ENCODE data around the gene SMIM41. TPM values are rescaled to one million over a fixed set of nuclear protein-coding genes. Genes with fewer than 3 reads are reported as not detected.
A peak's percentile ranks its signal among the peaks of the same experiment; 100 is the strongest.

SMIM41 gene
- total RNA-seq, 4 donors from 2014 or later: 2.1 to 26.6 (median 5.6) TPM

DNA sequence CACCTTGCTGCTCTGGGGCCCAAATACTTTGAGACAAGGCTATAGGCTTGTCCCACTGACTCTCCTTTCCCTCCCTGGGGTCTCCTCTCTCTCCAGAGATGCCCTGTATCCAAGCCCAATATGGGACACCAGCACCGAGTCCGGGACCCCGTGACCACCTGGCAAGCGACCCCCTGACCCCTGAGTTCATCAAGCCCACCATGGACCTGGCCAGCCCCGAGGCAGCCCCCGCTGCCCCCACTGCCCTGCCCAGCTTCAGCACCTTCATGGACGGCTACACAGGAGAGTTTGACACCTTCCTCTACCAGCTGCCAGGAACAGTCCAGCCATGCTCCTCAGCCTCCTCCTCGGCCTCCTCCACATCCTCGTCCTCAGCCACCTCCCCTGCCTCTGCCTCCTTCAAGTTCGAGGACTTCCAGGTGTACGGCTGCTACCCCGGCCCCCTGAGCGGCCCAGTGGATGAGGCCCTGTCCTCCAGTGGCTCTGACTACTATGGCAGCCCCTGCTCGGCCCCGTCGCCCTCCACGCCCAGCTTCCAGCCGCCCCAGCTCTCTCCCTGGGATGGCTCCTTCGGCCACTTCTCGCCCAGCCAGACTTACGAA, 25.2 kb upstream of the SMIM41 start:
- 83% methylated on average over 21 of the region's 21 CpGs for WGBS
- H3K9me3 ChIP-seq: no peaks in the 10 kb centered on the region
- intact Hi-C loops (cut with DNase I): no loop called here
- H3K4me3 ChIP-seq: peak overlapping the region; percentile 65 to 75 (median 70)
- H3K4me1 ChIP-seq: peaks cover 59 to 87% (median 80%) of the 10 kb centered on the region in 4 donors
- no peaks in the 10 kb centered on the region for H3K27me3 ChIP-seq
- DNase-seq (ENCODE audit: extremely low spot score): no peak
- TF ChIP-seq POLR2A (IDR thresholded peaks at IDR 0.05; ENCODE audit: low read depth) (no peak), POLR2AphosphoS5 (IDR thresholded peaks at IDR 0.05) (peak in 1 of 2 donors; percentile 18), EP300 (IDR thresholded peaks at IDR 0.05) (no peak)
- TF ChIP-seq, protein P1, sequence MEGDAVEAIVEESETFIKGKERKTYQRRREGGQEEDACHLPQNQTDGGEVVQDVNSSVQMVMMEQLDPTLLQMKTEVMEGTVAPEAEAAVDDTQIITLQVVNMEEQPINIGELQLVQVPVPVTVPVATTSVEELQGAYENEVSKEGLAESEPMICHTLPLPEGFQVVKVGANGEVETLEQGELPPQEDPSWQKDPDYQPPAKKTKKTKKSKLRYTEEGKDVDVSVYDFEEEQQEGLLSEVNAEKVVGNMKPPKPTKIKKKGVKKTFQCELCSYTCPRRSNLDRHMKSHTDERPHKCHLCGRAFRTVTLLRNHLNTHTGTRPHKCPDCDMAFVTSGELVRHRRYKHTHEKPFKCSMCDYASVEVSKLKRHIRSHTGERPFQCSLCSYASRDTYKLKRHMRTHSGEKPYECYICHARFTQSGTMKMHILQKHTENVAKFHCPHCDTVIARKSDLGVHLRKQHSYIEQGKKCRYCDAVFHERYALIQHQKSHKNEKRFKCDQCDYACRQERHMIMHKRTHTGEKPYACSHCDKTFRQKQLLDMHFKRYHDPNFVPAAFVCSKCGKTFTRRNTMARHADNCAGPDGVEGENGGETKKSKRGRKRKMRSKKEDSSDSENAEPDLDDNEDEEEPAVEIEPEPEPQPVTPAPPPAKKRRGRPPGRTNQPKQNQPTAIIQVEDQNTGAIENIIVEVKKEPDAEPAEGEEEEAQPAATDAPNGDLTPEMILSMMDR (IDR thresholded peaks at IDR 0.05): no peak
- H3K36me3 ChIP-seq: peaks cover 0 to 70% (median 52%) of the 10 kb centered on the region in 4 donors
- peak overlapping the region; percentile 95 to 100 (median 98) for H3K27ac ChIP-seq (replicated peaks in 1 of 4)

DNA sequence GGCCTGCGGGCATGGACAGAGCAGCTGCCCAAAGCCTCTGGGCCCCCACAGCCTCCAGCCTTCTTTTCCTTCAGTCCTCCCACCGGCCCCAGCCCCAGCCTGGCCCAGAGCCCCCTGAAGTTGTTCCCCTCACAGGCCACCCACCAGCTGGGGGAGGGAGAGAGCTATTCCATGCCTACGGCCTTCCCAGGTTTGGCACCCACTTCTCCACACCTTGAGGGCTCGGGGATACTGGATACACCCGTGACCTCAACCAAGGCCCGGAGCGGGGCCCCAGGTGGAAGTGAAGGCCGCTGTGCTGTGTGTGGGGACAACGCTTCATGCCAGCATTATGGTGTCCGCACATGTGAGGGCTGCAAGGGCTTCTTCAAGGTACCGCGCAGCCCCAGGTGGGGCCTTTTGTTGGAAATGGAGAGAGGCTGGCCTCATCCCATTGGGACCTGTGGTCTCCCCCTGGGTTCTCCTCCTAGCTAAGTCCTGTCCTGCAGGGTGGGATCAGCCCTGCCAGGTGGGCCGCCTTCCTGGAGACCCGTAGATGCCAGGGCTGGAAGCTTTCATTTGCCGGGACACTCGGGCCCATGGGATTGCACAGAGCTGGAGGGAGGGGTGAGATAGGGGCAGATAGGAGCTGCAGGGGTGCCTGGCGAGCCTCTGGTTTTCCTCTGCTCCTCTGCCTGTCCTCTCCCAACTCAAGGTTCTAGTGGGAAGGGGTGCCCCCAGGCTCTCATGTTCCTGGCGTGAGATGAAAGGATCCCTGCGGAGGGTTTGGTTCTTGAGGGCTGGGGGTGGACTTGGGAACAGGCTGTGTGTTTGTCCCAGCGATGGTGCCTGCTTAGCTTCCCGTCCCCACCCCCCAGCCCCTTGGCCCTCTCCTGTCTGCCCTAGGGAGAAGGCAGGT, 24.4 kb upstream of the SMIM41 start:
- H3K4me3 ChIP-seq: peak overlapping the region; percentile 14 to 75 (median 70)
- 88% methylated on average over 20 of the region's 21 CpGs for WGBS

DNA sequence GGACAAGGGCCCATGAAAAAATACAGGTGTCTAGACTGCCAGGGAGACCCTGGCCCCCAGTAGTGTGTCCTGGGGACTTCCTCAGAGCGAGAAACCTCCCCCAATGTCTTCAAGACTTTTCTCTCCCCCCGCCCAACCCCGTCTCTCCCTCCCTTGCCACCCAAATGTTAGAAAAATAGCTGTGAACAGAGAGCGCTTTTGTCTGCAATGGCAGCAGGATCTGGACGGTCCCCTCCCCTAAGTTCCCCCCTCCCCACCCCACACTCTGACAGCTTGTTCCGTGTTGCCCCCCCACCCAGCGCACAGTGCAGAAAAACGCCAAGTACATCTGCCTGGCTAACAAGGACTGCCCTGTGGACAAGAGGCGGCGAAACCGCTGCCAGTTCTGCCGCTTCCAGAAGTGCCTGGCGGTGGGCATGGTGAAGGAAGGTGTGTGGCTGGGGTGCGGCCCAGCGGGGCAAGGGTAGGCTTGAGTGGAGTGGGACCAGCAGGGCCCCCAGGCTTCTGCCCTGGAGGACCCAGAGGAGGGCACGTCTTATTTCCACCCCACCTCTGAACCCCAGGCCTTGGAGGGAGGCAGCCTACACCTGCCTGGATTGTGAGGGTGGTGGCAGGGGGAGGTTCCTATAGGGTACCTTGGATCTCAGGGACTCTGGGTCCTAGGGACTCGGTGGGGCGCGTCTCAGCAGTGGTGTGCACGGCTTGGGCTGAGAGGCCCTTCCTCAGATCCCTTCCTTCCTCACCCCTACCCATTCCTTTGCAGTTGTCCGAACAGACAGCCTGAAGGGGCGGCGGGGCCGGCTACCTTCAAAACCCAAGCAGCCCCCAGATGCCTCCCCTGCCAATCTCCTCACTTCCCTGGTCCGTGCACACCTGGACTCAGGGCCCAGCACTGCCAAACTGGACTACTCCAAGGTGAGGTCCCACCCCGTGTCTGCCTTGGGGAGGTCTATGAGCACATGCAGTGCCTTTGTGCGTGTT, 23.5 kb upstream of the SMIM41 start:
- no peaks in the 10 kb centered on the region for H3K27me3 ChIP-seq
- H3K4me3 ChIP-seq: peak overlapping the region; percentile 8 to 71 (median 47)
- no peaks in the 10 kb centered on the region for H3K9me3 ChIP-seq
- peak overlapping the region; percentile 95 to 100 (median 98) for H3K27ac ChIP-seq (replicated peaks in 1 of 4)
- H3K36me3 ChIP-seq: peaks cover 0 to 79% (median 53%) of the 10 kb centered on the region in 4 donors
- TF ChIP-seq POLR2A (IDR thresholded peaks at IDR 0.05; ENCODE audit: low read depth): no peak
- TF ChIP-seq EP300 (IDR thresholded peaks at IDR 0.05): no peak
- TF ChIP-seq, protein P1 (IDR thresholded peaks at IDR 0.05): no peak
- TF ChIP-seq POLR2AphosphoS5 (IDR thresholded peaks at IDR 0.05): peak; percentile 70 to 85
- DNase-seq (ENCODE audit: extremely low spot score): no peak
- intact Hi-C loops (cut with DNase I): no loop called here
- 91% methylated on average over 26 of the region's 27 CpGs for WGBS
- peaks cover 45 to 79% (median 67%) of the 10 kb centered on the region in 4 donors for H3K4me1 ChIP-seq

More for the DNA sequence above, 24.4 kb upstream of the SMIM41 start:
- Histone ChIP-seq H3K9me3 (no peaks in the 10 kb centered on the region), H3K4me1 (peaks cover 51 to 86% (median 75%) of the 10 kb centered on the region in 4 donors), H3K27ac (replicated peaks in 1 of 4) (peak overlapping the region; percentile 95 to 100 (median 98)), H3K36me3 (peaks cover 0 to 78% (median 53%) of the 10 kb centered on the region in 4 donors), H3K27me3 (no peaks in the 10 kb centered on the region)
- no peak for TF ChIP-seq POLR2A (IDR thresholded peaks at IDR 0.05; ENCODE audit: low read depth)
- TF ChIP-seq EP300 (IDR thresholded peaks at IDR 0.05): no peak
- peak; percentile 41 to 81 for TF ChIP-seq POLR2AphosphoS5 (IDR thresholded peaks at IDR 0.05)
- TF ChIP-seq, protein P1 (IDR thresholded peaks at IDR 0.05): no peak
- DNase-seq (ENCODE audit: extremely low spot score): no peak
- intact Hi-C loops (cut with DNase I): no loop called here
